ENCODE data around the gene FUT8. TPM values are rescaled to one million over a fixed set of nuclear protein-coding genes. Genes with fewer than 3 reads are reported as not detected.

The FUT8 gene
- total and polyA plus RNA-seq, 2 of the 8 experiments (the other 6 are each of a cell fraction or from before 2014, with no cell fraction given), result 10.5 to 25.1 TPM

GRCh38 chr14:65462411-65462810 is 49.9 kb downstream of the FUT8 start:
- Histone ChIP-seq H3K79me1 (ENCODE audit: low read depth, low read length) (no peaks in the 10 kb centered on the region), H3K18ac (ENCODE audit: extremely low read depth, low read length) (no peak overlapping the region), H2BK120ac (replicated peaks; ENCODE audit: low read depth, low read length) (no peak overlapping the region), H3K27ac (ENCODE audit: low read depth, low read length) (no peak overlapping the region), H3K27me3 (replicated peaks in 1 of 4; ENCODE audit: control insufficient read depth in 3 of 4, extremely low read depth in 1 of 4, insufficient read depth in 3 of 4, low read length in 3 of 4) (no peaks in the 10 kb centered on the region), H2BK20ac (ENCODE audit: low read length) (no peak overlapping the region), H3K79me2 (ENCODE audit: control insufficient read depth in 1 of 2, insufficient read depth in 2 of 2, low read length in 2 of 2) (no peaks in the 10 kb centered on the region; a peak in 1 of 4 replicates), H3K4me2 (ENCODE audit: insufficient read depth in 1 of 2, low read depth in 2 of 2, low read length in 2 of 2) (no peak overlapping the region), H3K9me3 (ENCODE audit: insufficient read depth in 2 of 2, low read depth in 1 of 2, low read length in 1 of 2) (no peaks in the 10 kb centered on the region), H2BK12ac (ENCODE audit: low read depth, low read length) (no peak overlapping the region), H3K23me2 (ENCODE audit: low read depth, low read length) (no peaks in the 10 kb centered on the region), H2AFZ (ENCODE audit: low read length) (no peak overlapping the region), H2BK5ac (ENCODE audit: low read depth, low read length) (no peak overlapping the region), H3K9ac (replicated peaks in 1 of 4; ENCODE audit: extremely low read depth in 1 of 4, low read depth in 3 of 4, low read length in 3 of 4) (no peak overlapping the region), H4K20me1 (replicated peaks in 1 of 2; ENCODE audit: control insufficient read depth in 1 of 2, insufficient read depth in 2 of 2, low read length in 2 of 2) (no peaks in the 10 kb centered on the region), H4K5ac (ENCODE audit: insufficient read length, low read depth, low read length) (no peak overlapping the region), H2AK5ac (ENCODE audit: low read depth, low read length) (no peak overlapping the region), H4K8ac (ENCODE audit: extremely low read depth, insufficient read depth, low read length) (no peak overlapping the region), H3K14ac (ENCODE audit: insufficient read length) (no peak overlapping the region), H3K56ac (replicated peaks; ENCODE audit: insufficient read length, low read depth, low read length) (no peak overlapping the region), H2BK15ac (ENCODE audit: low read length) (no peak overlapping the region), H3K4ac (replicated peaks; ENCODE audit: insufficient read length, low read depth, low read length) (no peak overlapping the region), H4K91ac (replicated peaks; ENCODE audit: insufficient read length, low read length) (no peak overlapping the region), H3K23ac (ENCODE audit: insufficient read length) (no peak overlapping the region), H3K36me3 (ENCODE audit: control insufficient read depth in 2 of 4, insufficient read depth in 4 of 4, low read length in 3 of 4) (no peaks in the 10 kb centered on the region), H3K4me3 (ENCODE audit: extremely low read depth in 1 of 4, insufficient read depth in 2 of 4, low read depth in 3 of 4, low read length in 4 of 4) (no peak overlapping the region), H3K4me1 (replicated peaks in 1 of 4; ENCODE audit: control insufficient read depth in 3 of 4, insufficient read depth in 4 of 4, low read length in 3 of 4) (peaks cover 0 to 2% (median 0%) of the 10 kb centered on the region in 4 experiments; a peak in 1 of 7 replicates)
- WGBS, 2 experiments (ENCODE audit: extremely low coverage in 1 of 2, insufficient coverage in 1 of 2, insufficient read length in 1 of 2, insufficient replicate concordance in 2 of 2, low coverage in 1 of 2, low lambda C conversion rate in 2 of 2, missing lambda C conversion rate in 1 of 2), result 50% methylated on average over 3 of the region's 3 CpGs; no CpG with 5 or more reads in 1 of the 2 experiments
- CTCF ChIA-PET (ENCODE audit: partially characterized antibody), result no interaction called here
- no peak for FAIRE-seq
- DNase-seq (ENCODE audit: low read depth in 1 of 2, low spot score in 2 of 2), result no peak
- POLR2A ChIA-PET (ENCODE audit: partially characterized antibody), result no interaction called here
- TF ChIP-seq RXRA (IDR thresholded peaks at IDR 0.05; ENCODE audit: insufficient read depth, low read depth, low read length) (no peak), NANOG (IDR thresholded peaks at IDR 0.05; ENCODE audit: insufficient read depth, low read depth, low read length, poor library complexity, severe bottlenecking) (no peak), ASH2L (IDR thresholded peaks at IDR 0.05; ENCODE audit: low read length) (no peak), PHF8 (conservative IDR thresholded peaks at IDR 0.05; ENCODE audit: low read depth, low read length) (no peak), E2F6 (IDR thresholded peaks at IDR 0.05) (no peak), RFX5 (IDR thresholded peaks at IDR 0.05; ENCODE audit: borderline replicate concordance, low read depth, low read length) (no peak), JUN (IDR thresholded peaks at IDR 0.05; ENCODE audit: low read depth, low read length) (no peak), SIN3A (conservative IDR thresholded peaks at IDR 0.05 in 1 of 2, IDR thresholded peaks at IDR 0.05 in 1 of 2; ENCODE audit: low read depth in 1 of 2, low read length in 2 of 2) (no peak), CBX5 (IDR thresholded peaks at IDR 0.05; ENCODE audit: low read depth, low read length) (no peak), USF2 (IDR thresholded peaks at IDR 0.05; ENCODE audit: low read length) (no peak), POLR2AphosphoS5 (IDR thresholded peaks at IDR 0.05; ENCODE audit: low read depth, low read length) (no peak), TCF12 (IDR thresholded peaks at IDR 0.05; ENCODE audit: low read depth, low read length) (no peak), YY1 (IDR thresholded peaks at IDR 0.05; ENCODE audit: low read depth, low read length) (no peak)

Measured in H1 (cell line).